Measurements from ENCODE around the gene RHBDF2. TPM values are rescaled to one million over a fixed set of nuclear protein-coding genes. Genes with fewer than 3 reads are reported as not detected.
"Not testable (repeated sequence)": the region's sequence is repeated elsewhere in the genome, so short reads cannot be mapped to it uniquely, and the experiment has no call there.

Gene RHBDF2
- total RNA-seq, 5 donors from 2014 or later (not counting 1 experiment from before 2014, with no cell fraction given) = 35.2 to 99.0 (median 74.0) TPM

GRCh38 chr17:76513306-76513692 is 12.1 kb upstream of the RHBDF2 start:
- ATAC-seq (replicated peaks in 1 of 4) (no peak), DNase-seq (no peak)
- no peak overlapping the region for H3K4me3 ChIP-seq (ENCODE audit: control insufficient read depth in 1 of 2, extremely low read depth in 1 of 2, low read length in 1 of 2)
- peaks cover 3 to 75% of the 10 kb centered on the region in 2 experiments for H3K4me1 ChIP-seq (ENCODE audit: control insufficient read depth in 1 of 2, extremely low read depth in 1 of 2, insufficient read depth in 2 of 2, low read length in 2 of 2)
- Mint-ChIP-seq H3K27ac (peak overlapping the region; percentile 99), H3K36me3 (no peaks in the 10 kb centered on the region), H3K27me3 (no peaks in the 10 kb centered on the region), H3K4me3 (peak overlapping the region in 1 of 3 donors; percentile 17), H3K9me3 (no peaks in the 10 kb centered on the region), H3K4me1 (peaks cover 51 to 67% (median 64%) of the 10 kb centered on the region in 3 donors)
- ChIA-PET CTCF (interaction anchor here (0.6 to 0.7 kb wide), 3 partner anchors 34 to 451 kb away, joined by 3 read pairs; no protein-coding TSS in a partner anchor), POLR2A (no interaction called here)
- no peaks in the 10 kb centered on the region for H3K36me3 ChIP-seq (ENCODE audit: control insufficient read depth in 2 of 2, extremely low read depth in 1 of 2, insufficient read depth in 1 of 2, low read length in 1 of 2)
- H3K27me3 ChIP-seq (replicated peaks in 1 of 2; ENCODE audit: control insufficient read depth in 2 of 2, extremely low read depth in 1 of 2, insufficient read depth in 2 of 2, low read length in 1 of 2) = no peaks in the 10 kb centered on the region
- no peaks in the 10 kb centered on the region for H3K9me3 ChIP-seq
- H3K27ac ChIP-seq (ENCODE audit: low read length) = peak overlapping the region; percentile 38
- 94% methylated on average over 4 of the region's 6 CpGs for WGBS (ENCODE audit: insufficient coverage)

GRCh38 chr17:76512366-76513305 is 11.4 kb upstream of the RHBDF2 start:
- POLR2A ChIA-PET = interaction anchor here in 1 of 2 donors (0.8 kb wide), 1 partner anchor 11 kb away, joined by 9 read pairs; no protein-coding TSS in a partner anchor
- DNase-seq (no peak), ATAC-seq (replicated peaks in 1 of 4) (no peak)
- H3K9me3 ChIP-seq = no peaks in the 10 kb centered on the region
- Mint-ChIP-seq H3K4me3 (peak overlapping the region in 1 of 3 donors; percentile 17), H3K4me1 (peaks cover 46 to 62% (median 60%) of the 10 kb centered on the region in 3 donors), H3K27me3 (no peaks in the 10 kb centered on the region), H3K27ac (peak overlapping the region; percentile 99), H3K36me3 (no peaks in the 10 kb centered on the region), H3K9me3 (no peaks in the 10 kb centered on the region)
- H3K27ac ChIP-seq (ENCODE audit: low read length) = peak overlapping the region; percentile 38
- H3K4me3 ChIP-seq (ENCODE audit: control insufficient read depth in 1 of 2, extremely low read depth in 1 of 2, low read length in 1 of 2) = no peak overlapping the region
- H3K4me1 ChIP-seq (ENCODE audit: control insufficient read depth in 1 of 2, extremely low read depth in 1 of 2, insufficient read depth in 2 of 2, low read length in 2 of 2) = peaks cover 3 to 68% of the 10 kb centered on the region in 2 experiments
- WGBS (ENCODE audit: insufficient coverage) = 89% methylated on average over 10 of the region's 22 CpGs
- CTCF ChIA-PET = interaction anchor here (0.6 to 1.4 kb wide), 5 partner anchors 10 to 451 kb away, joined by 3 read pairs; no protein-coding TSS in a partner anchor
- peaks cover 0 to 3% of the 10 kb centered on the region in 2 experiments for H3K27me3 ChIP-seq (replicated peaks in 1 of 2; ENCODE audit: control insufficient read depth in 2 of 2, extremely low read depth in 1 of 2, insufficient read depth in 2 of 2, low read length in 1 of 2)
- no peaks in the 10 kb centered on the region for H3K36me3 ChIP-seq (ENCODE audit: control insufficient read depth in 2 of 2, extremely low read depth in 1 of 2, insufficient read depth in 1 of 2, low read length in 1 of 2)

GRCh38 chr17:76511668-76512365 is 10.6 kb upstream of the RHBDF2 start:
- ChIA-PET POLR2A (no interaction called here), CTCF (interaction anchor here (0.9 to 1.4 kb wide), 3 partner anchors 11 to 45 kb away, joined by 3 read pairs; no protein-coding TSS in a partner anchor)
- Mint-ChIP-seq H3K4me3 (peak overlapping the region in 1 of 3 donors; percentile 40), H3K4me1 (peaks cover 46 to 61% (median 59%) of the 10 kb centered on the region in 3 donors), H3K9me3 (no peaks in the 10 kb centered on the region), H3K36me3 (no peaks in the 10 kb centered on the region), H3K27ac (peak overlapping the region; percentile 60 to 72), H3K27me3 (no peaks in the 10 kb centered on the region)
- Histone ChIP-seq H3K27ac (ENCODE audit: low read length) (no peak overlapping the region), H3K9me3 (no peaks in the 10 kb centered on the region), H3K4me3 (ENCODE audit: control insufficient read depth in 1 of 2, extremely low read depth in 1 of 2, low read length in 1 of 2) (no peak overlapping the region), H3K36me3 (ENCODE audit: control insufficient read depth in 2 of 2, extremely low read depth in 1 of 2, insufficient read depth in 1 of 2, low read length in 1 of 2) (no peaks in the 10 kb centered on the region), H3K4me1 (ENCODE audit: control insufficient read depth in 1 of 2, extremely low read depth in 1 of 2, insufficient read depth in 2 of 2, low read length in 2 of 2) (peaks cover 3 to 63% of the 10 kb centered on the region in 2 experiments), H3K27me3 (replicated peaks in 1 of 2; ENCODE audit: control insufficient read depth in 2 of 2, extremely low read depth in 1 of 2, insufficient read depth in 2 of 2, low read length in 1 of 2) (peaks cover 0 to 4% of the 10 kb centered on the region in 2 experiments)
- WGBS (ENCODE audit: insufficient coverage) = 81% methylated on average over 4 of the region's 13 CpGs
- DNase-seq (peak in 1 of 35 experiments; percentile 37), ATAC-seq (replicated peaks in 1 of 4) (no peak)

GRCh38 chr17:76510831-76511244 is 9.6 kb upstream of the RHBDF2 start:
- H3K4me1 Mint-ChIP-seq = peaks cover 45 to 60% (median 59%) of the 10 kb centered on the region in 3 donors
- 62% methylated on average over 7 of the region's 9 CpGs for WGBS (ENCODE audit: insufficient coverage)
- Histone ChIP-seq H3K27me3 (replicated peaks in 1 of 2; ENCODE audit: control insufficient read depth in 2 of 2, extremely low read depth in 1 of 2, insufficient read depth in 2 of 2, low read length in 1 of 2) (peaks cover 0 to 12% of the 10 kb centered on the region in 2 experiments), H3K36me3 (ENCODE audit: control insufficient read depth in 2 of 2, extremely low read depth in 1 of 2, insufficient read depth in 1 of 2, low read length in 1 of 2) (no peaks in the 10 kb centered on the region), H3K4me3 (ENCODE audit: control insufficient read depth in 1 of 2, extremely low read depth in 1 of 2, low read length in 1 of 2) (no peak overlapping the region), H3K9me3 (no peaks in the 10 kb centered on the region), H3K4me1 (ENCODE audit: control insufficient read depth in 1 of 2, extremely low read depth in 1 of 2, insufficient read depth in 2 of 2, low read length in 2 of 2) (peaks cover 3 to 62% of the 10 kb centered on the region in 2 experiments), H3K27ac (ENCODE audit: low read length) (no peak overlapping the region)
- no peaks in the 10 kb centered on the region for H3K36me3 Mint-ChIP-seq
- no peaks in the 10 kb centered on the region for H3K27me3 Mint-ChIP-seq
- H3K27ac Mint-ChIP-seq = peak overlapping the region; percentile 60 to 72
- ChIA-PET CTCF (interaction anchor here (0.7 to 0.9 kb wide), 2 partner anchors 44 to 150 kb away, joined by 3 read pairs; no protein-coding TSS in a partner anchor), POLR2A (no interaction called here)
- no peak for ATAC-seq (replicated peaks in 1 of 4)
- no peaks in the 10 kb centered on the region for H3K9me3 Mint-ChIP-seq
- H3K4me3 Mint-ChIP-seq = peak overlapping the region in 1 of 3 donors; percentile 40
- DNase-seq = no peak

GRCh38 chr17:76508472-76509063 is 7.3 kb upstream of the RHBDF2 start:
- H3K36me3 Mint-ChIP-seq; H3K4me3 Mint-ChIP-seq; DNase-seq; H3K36me3 ChIP-seq (ENCODE audit: control insufficient read depth in 2 of 2, extremely low read depth in 1 of 2, insufficient read depth in 1 of 2, low read length in 1 of 2); H3K9me3 Mint-ChIP-seq; ATAC-seq (replicated peaks in 1 of 4); H3K4me3 ChIP-seq (ENCODE audit: control insufficient read depth in 1 of 2, extremely low read depth in 1 of 2, low read length in 1 of 2); H3K27me3 Mint-ChIP-seq; POLR2A ChIA-PET; H3K27ac ChIP-seq (ENCODE audit: low read length); H3K9me3 ChIP-seq; H3K27ac Mint-ChIP-seq: not testable (repeated sequence)
- peaks cover 0 to 40% of the 10 kb centered on the region in 2 experiments for H3K4me1 ChIP-seq (ENCODE audit: control insufficient read depth in 1 of 2, extremely low read depth in 1 of 2, insufficient read depth in 2 of 2, low read length in 2 of 2)
- WGBS (ENCODE audit: insufficient coverage) = 85% methylated on average over 9 of the region's 14 CpGs
- peaks cover 0 to 14% of the 10 kb centered on the region in 2 experiments for H3K27me3 ChIP-seq (replicated peaks in 1 of 2; ENCODE audit: control insufficient read depth in 2 of 2, extremely low read depth in 1 of 2, insufficient read depth in 2 of 2, low read length in 1 of 2)
- peaks cover 24 to 40% (median 40%) of the 10 kb centered on the region in 3 donors for H3K4me1 Mint-ChIP-seq
- CTCF ChIA-PET = interaction anchor here (0.7 to 1.0 kb wide), 2 partner anchors 38 to 56 kb away, joined by 3 to 10 read pairs; partner anchors contain the start of gene UBE2O (in 1 of the 2)

All from T-cell (primary cell).